Tibial nerve (tissue), 4 donors: ENCODE data around the gene RUNDC3A. TPM values are rescaled to one million over a fixed set of nuclear protein-coding genes. Genes with fewer than 3 reads are reported as not detected.

Source experiments
- DNase-seq, 2 donors: peaks; one replicate each; pipeline ENCODE4 v3.0.0-alpha.2; 2019; ENCODE audit warnings: low spot score in 2 of 2
- H3K27ac ChIP-seq, 4 donors: fragments of 200-600 bp; sonication (generic) in 3 of 4; one replicate each; pipeline ENCODE4 v1.5.1; 2017 to 2019; ENCODE audit warnings: mild to moderate bottlenecking in 1 of 4
- H3K27me3 ChIP-seq, 2 donors: fragments of 200-600 bp; sonication (generic) in 1 of 2; one replicate each; pipeline versions ENCODE4 v1.5.1 to v1.6.0; 2017 to 2019
- H3K36me3 ChIP-seq, 3 donors: fragments of 200-600 bp; sonication (generic); one replicate each; pipeline ENCODE4 v1.5.1; 2018 to 2019
- H3K4me1 ChIP-seq, 4 donors: fragments of 200-600 bp; sonication (generic) in 3 of 4; one replicate each; pipeline ENCODE4 v1.5.1; 2017 to 2019
- H3K4me3 ChIP-seq, 4 donors: fragments of 200-600 bp; sonication (generic) in 3 of 4; one replicate each; pipeline ENCODE4 v1.5.1; 2017 to 2019; ENCODE audit warnings: mild to moderate bottlenecking in 1 of 4, moderate library complexity in 1 of 4
- H3K9me3 ChIP-seq, 4 donors: fragments of 200-600 bp; sonication (generic) in 3 of 4; one replicate each; pipeline ENCODE4 v1.5.1; 2017 to 2019
- CTCF ChIP-seq, 5 experiments: fragments of 200-600 bp in 3 of 5; fragments of 450-650 bp in 2 of 5; sonication (generic) in 3 of 5; IDR thresholded peaks; one replicate each; pipeline ENCODE4 v1.5.1; 2016 to 2019; ENCODE audit warnings: antibody characterized with exemption in 5 of 5, mild to moderate bottlenecking in 3 of 5, moderate library complexity in 2 of 5
- EP300 ChIP-seq, 2 donors: sonication (generic); formaldehyde crosslinking; IDR thresholded peaks; one replicate each; pipeline ENCODE4 v1.6.1; 2017; ENCODE audit warnings: antibody characterized with exemption in 2 of 2, mild to moderate bottlenecking in 1 of 2
- POLR2A ChIP-seq, 2 donors: fragments of 450-650 bp; IDR thresholded peaks; one replicate each; pipeline ENCODE4 v1.6.1; 2017; ENCODE audit warnings: antibody characterized with exemption in 2 of 2, mild to moderate bottlenecking in 2 of 2, moderate library complexity in 2 of 2
- WGBS, 2 donors: methylation state at CpG; one replicate each; pipeline ENCODE4 v1.1.5; 2018; 5-methylcytosine and 5-hydroxymethylcytosine counted together
- total RNA-seq, 4 donors: library from RNA; depleted of rRNA; stranded (reverse); fragments of >200 nt; gene quantifications; one replicate each; pipeline ENCODE4 v1.1.0, GENCODE V29; 2016

The RUNDC3A gene
- total RNA-seq, 4 donors from 2014 or later: not detected

- no peak overlapping the region for H3K27ac ChIP-seq
- 94 to 95% methylated on average over 4 to 11 of the region's 11 CpGs for WGBS, 2 donors
- no peak for DNase-seq
- TF ChIP-seq EP300 (IDR thresholded peaks at IDR 0.05) (no peak), POLR2A (IDR thresholded peaks at IDR 0.05) (no peak), CTCF (IDR thresholded peaks at IDR 0.05) (no peak)
- peaks cover 0 to 10% (median 2%) of the 10 kb centered on the region in 4 donors for H3K4me1 ChIP-seq
- no peaks in the 10 kb centered on the region for H3K9me3 ChIP-seq
- H3K36me3 ChIP-seq: peaks cover 0 to 24% (median under 1%) of the 10 kb centered on the region in 3 donors
- no peaks in the 10 kb centered on the region for H3K27me3 ChIP-seq
- H3K4me3 ChIP-seq: no peak overlapping the region
Observed at GRCh38 chr17:44356241-44356640, 47.8 kb downstream of the RUNDC3A start.

GRCh38 chr17:44358066-44358465 lies 49.7 kb downstream of the RUNDC3A start:
- TF ChIP-seq POLR2A (IDR thresholded peaks at IDR 0.05) (no peak), CTCF (IDR thresholded peaks at IDR 0.05) (no peak), EP300 (IDR thresholded peaks at IDR 0.05) (no peak)
- Histone ChIP-seq H3K9me3 (no peaks in the 10 kb centered on the region), H3K36me3 (peaks cover 0 to 6% (median 0%) of the 10 kb centered on the region in 3 donors), H3K4me1 (peaks cover 0 to 28% (median 15%) of the 10 kb centered on the region in 4 donors), H3K27ac (no peak overlapping the region), H3K27me3 (peaks cover 0 to 9% of the 10 kb centered on the region in 2 donors), H3K4me3 (no peak overlapping the region)
- DNase-seq: no peak
- WGBS, 2 donors: 88 to 91% methylated on average over 9 of the region's 9 CpGs

GRCh38 chr17:44359006-44359405 lies 50.6 kb downstream of the RUNDC3A start:
- WGBS, 2 donors: 73 to 74% methylated on average over 6 of the region's 6 CpGs
- Histone ChIP-seq H3K36me3 (no peaks in the 10 kb centered on the region), H3K27ac (no peak overlapping the region), H3K9me3 (no peaks in the 10 kb centered on the region), H3K4me1 (peaks cover 0 to 35% (median 17%) of the 10 kb centered on the region in 4 donors), H3K27me3 (peaks cover 0 to 12% of the 10 kb centered on the region in 2 donors), H3K4me3 (no peak overlapping the region)
- no peak for DNase-seq
- TF ChIP-seq CTCF (IDR thresholded peaks at IDR 0.05) (no peak), EP300 (IDR thresholded peaks at IDR 0.05) (no peak), POLR2A (IDR thresholded peaks at IDR 0.05) (no peak)

- Histone ChIP-seq H3K9me3 (no peaks in the 10 kb centered on the region), H3K27ac (no peak overlapping the region), H3K36me3 (no peaks in the 10 kb centered on the region), H3K4me1 (peaks cover 0 to 38% (median 17%) of the 10 kb centered on the region in 4 donors), H3K4me3 (no peak overlapping the region), H3K27me3 (peaks cover 0 to 12% of the 10 kb centered on the region in 2 donors)
- 85 to 87% methylated on average over 12 to 14 of the region's 14 CpGs for WGBS, 2 donors
- TF ChIP-seq EP300 (IDR thresholded peaks at IDR 0.05) (no peak), CTCF (IDR thresholded peaks at IDR 0.05) (no peak), POLR2A (IDR thresholded peaks at IDR 0.05) (no peak)
- DNase-seq: no peak
Observed at GRCh38 chr17:44359458-44360143, 51.2 kb downstream of the RUNDC3A start.

GRCh38 chr17:44360144-44360533 lies 51.7 kb downstream of the RUNDC3A start:
- Histone ChIP-seq H3K27ac (no peak overlapping the region), H3K4me3 (no peak overlapping the region), H3K27me3 (peaks cover 0 to 12% of the 10 kb centered on the region in 2 donors), H3K4me1 (peaks cover 0 to 38% (median 17%) of the 10 kb centered on the region in 4 donors), H3K9me3 (no peaks in the 10 kb centered on the region), H3K36me3 (no peaks in the 10 kb centered on the region)
- WGBS, 2 donors: 60 to 67% methylated on average over 6 of the region's 6 CpGs
- DNase-seq: no peak
- no peak for TF ChIP-seq EP300 (IDR thresholded peaks at IDR 0.05)
- no peak for TF ChIP-seq CTCF (IDR thresholded peaks at IDR 0.05)
- TF ChIP-seq POLR2A (IDR thresholded peaks at IDR 0.05): no peak
